SW480 (cell line): Measurements from ENCODE around the gene TBC1D4.
"Not testable (repeated sequence)": the region's sequence is repeated elsewhere in the genome, so short reads cannot be mapped to it uniquely, and the experiment has no call there.

Experiments used
- DNase-seq: peaks from one replicate; pipeline ENCODE4 v3.0.0-alpha.2; 2016; ENCODE audit warnings: low spot score

The TBC1D4 gene

GRCh38 chr13:75273695-75274094 lies 208.3 kb downstream of the TBC1D4 start:
- not testable (repeated sequence) for DNase-seq

DNA sequence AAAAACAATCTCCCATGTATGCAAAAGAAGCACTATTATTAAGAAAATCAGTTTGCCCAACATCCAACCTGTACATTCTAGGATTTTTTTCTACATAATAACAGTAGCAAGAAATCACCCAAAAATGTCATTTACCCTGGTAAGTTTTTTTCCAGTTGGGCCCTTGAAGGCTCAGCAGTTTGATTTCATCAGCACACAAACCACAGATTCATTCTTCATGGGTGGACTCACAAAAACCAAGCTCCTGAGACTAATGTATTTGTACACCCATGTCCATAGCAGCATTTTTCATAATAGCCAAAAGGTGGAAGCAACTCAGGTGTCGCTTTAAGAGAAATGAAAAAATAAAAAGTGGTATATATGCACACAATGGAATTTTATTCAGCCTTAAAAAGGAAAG lies 210.1 kb downstream of the TBC1D4 start:
- DNase-seq, result no peak

DNA sequence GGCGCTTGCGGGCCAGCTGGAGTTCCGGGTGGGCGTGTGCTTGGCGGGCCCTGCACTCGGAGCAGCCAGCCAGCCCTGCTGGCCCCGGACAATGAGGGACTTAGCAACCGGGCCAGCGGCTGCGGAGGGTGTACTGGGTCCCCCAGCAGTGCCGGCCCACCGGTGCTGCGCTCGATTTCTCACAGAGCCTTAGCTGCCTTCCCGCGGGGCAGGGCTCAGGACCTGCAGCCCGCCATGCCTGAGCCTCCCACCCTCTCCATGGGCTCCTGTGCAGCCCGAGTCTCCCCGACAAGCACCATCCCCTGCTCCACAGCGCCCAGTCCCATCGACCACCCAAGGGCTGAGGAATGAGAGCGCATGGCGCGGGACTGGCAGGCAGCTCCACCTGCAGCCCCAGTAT lies 213.5 kb downstream of the TBC1D4 start:
- DNase-seq, result not testable (repeated sequence)

DNA sequence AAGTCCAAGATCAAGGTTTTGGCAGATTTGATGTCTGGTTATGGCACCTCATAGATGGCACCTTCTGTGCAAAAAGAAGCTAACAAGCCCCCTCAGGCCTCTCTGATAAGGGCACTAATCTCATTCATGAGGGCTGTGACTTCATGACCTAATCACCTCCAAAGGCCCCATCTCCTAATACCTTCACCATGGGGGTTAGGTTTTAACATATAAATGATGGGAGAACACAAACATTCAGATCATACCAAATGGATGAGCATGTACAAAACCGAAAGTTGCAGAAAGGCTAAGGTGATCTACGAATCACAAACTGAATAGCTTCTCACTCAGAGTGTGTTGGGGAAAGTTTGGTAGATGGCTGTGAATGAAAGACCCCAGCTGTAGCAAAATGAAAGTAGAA lies 217.4 kb downstream of the TBC1D4 start:
- no peak for DNase-seq

DNA sequence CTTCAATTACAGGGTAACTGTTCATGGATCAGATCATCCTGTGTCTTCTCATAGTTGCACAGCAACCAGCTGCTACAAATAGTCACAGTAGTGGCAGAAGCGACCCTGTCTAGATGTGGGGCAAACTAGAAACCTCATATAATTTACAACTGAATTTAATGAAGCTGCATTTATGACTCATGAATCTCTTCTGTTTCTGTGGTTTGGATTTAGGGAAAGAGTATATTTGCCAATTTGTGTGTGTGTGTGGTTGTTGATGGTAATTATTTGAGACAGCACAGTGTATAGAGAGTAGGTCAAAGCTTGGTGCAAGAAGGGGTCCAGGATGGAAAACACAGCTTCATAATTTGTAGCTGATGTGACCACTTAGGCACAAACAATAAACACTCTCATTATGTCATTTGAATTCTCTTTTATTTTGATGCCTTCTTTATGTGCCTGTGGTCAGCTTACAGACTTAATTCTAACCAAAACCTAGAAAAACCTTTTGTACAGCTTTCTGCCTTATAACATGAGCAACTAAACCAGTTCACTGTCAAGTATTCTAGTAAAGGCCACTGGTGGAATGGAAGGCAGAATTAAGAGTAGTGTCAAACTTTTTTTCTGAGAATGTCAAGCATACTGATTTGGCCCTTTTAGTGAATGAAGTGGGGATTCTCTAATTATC lies 218.1 kb downstream of the TBC1D4 start:
- peak; percentile 17 for DNase-seq

- DNase-seq, result peak; percentile 59
Measured at GRCh38 chr13:75258159-75258782, 223.7 kb downstream of the TBC1D4 start.

- peak; percentile 67 for DNase-seq
Measured at GRCh38 chr13:75256922-75257321, 225.0 kb downstream of the TBC1D4 start.

DNA sequence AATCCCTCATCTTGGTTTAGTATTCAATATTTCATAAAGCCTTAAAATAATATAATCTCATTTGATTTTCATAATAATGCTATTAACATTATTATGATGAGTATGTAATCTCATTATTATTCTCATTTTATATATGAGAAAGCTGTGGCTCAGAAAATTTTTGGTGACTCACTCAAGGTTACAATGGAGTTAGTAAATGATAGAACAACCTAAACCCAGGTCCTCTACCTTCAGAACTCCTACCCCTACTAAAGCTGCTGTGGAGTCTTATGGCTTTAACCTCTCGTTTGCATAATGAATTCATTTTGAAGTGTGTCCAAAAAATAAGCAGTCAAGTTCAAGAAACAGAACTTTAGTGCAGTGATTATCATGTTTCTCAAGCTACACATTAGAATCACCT lies 226.3 kb downstream of the TBC1D4 start:
- no peak for DNase-seq

DNA sequence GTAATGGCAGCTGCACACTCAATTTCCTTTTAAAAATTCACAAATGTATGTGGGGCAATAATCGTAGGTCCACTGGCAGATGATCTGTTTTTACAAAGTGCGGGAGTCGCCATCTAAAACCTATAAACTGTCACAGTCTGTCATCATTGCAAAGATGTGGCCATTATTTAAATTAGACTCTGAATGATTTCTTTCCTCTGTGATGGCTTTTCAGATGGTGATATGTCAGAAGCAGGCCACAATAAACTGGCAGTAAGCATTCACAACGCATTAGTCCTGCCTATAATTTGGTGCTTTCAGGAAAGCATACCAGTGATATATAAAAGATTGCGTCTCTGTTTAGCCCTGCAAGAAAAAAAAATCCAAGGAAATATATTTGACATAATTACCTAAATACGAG lies 226.8 kb downstream of the TBC1D4 start:
- DNase-seq, result no peak

- DNase-seq, result no peak
Measured at GRCh38 chr13:75251188-75251587, 230.8 kb downstream of the TBC1D4 start.

GRCh38 chr13:75250526-75251178 lies 231.3 kb downstream of the TBC1D4 start:
- DNase-seq, result peak; percentile 3

DNA sequence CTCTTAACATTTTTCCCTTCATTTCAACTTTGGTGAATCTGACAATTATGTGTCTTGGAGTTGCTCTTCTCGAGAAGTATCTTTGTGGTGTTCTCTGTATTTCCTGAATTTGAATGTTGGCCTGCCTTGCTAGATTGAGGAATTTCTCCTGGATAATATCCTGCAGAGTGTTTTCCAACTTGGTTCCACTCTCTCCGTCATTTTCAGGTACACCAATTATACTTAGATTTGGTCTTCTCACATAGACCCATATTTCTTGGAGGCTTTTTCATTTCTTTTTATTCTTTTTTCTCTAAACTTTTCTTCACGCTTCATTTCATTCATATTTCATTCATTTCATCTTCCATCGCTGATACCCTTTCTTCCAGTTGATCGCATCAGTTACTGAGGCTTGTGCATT lies 236.4 kb downstream of the TBC1D4 start:
- DNase-seq, result not testable (repeated sequence)

DNA sequence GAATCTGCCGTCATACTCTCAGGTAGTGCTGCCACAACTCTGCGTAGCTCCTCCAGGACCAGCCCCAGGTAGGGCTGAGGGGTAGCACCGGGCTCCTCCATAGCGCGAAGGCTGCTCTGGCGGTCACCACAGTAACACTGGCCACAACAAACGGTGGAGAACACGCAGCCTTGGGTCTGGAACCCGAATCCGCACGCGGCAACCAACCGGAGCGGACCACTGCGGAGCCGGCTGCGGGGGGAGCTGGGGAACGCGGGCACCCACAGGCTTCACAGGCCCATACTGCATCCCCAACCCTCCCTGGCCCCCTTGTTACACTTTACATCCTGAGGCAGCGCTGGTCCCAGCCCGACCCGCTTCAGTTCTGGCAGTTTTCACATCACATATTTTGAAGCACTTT lies 241.7 kb downstream of the TBC1D4 start:
- DNase-seq, result not testable (repeated sequence)

GRCh38 chr13:75236774-75237173 lies 245.2 kb downstream of the TBC1D4 start:
- DNase-seq, result no peak
